IMR-90 (cell line): ENCODE results near the gene CHRM5. TPM values are rescaled to one million over a fixed set of nuclear protein-coding genes. Genes with fewer than 3 reads are reported as not detected.

ENCODE experiments used
- ATAC-seq: fragments of 200-7000 bp; cut with Tn5 transposase; 2 replicates; pipeline ENCODE4 v1.9.1; 2020; ENCODE audit warnings: low read depth, mild to moderate bottlenecking, moderate library complexity
- BruUV-seq: library from RNA; stranded (reverse); fragments of 400-500 nt; replicated peaks from 2 replicates; lab custom pipeline; 2021; lab: Mats Ljungman, UMichigan
- CTCF ChIA-PET: fragments of 300-600 bp; formaldehyde crosslinking; extraction: SDS; loops from one replicate; lab custom pipeline; 2021; ENCODE audit warnings: antibody characterized with exemption; lab: Yijun Ruan, JAX
- POLR2A ChIA-PET: fragments of 300-600 bp; sonication (Branson Sonifier 250); formaldehyde crosslinking; loops from one replicate; lab custom pipeline; 2022; ENCODE audit warnings: antibody characterized with exemption; ENCODE audit not compliant: unreplicated experiment; lab: Charles Lee
- DNase-seq: peaks from one replicate; pipeline ENCODE4 v3.0.0; 2013
- H2AFZ ChIP-seq: replicated peaks from 2 replicates; pipeline ENCODE3; 2013; ENCODE audit warnings: low read length, mild to moderate bottlenecking; ENCODE audit not compliant: poor library complexity
- H2AK5ac ChIP-seq: 2 replicates; pipeline ENCODE4 v1.6.1; 2013; ENCODE audit warnings: low read depth, low read length, inconsistent platforms
- H2AK9ac ChIP-seq: replicated peaks from 2 replicates; pipeline ENCODE3; 2013; ENCODE audit warnings: mild to moderate bottlenecking, low read depth, low read length, moderate library complexity; ENCODE audit not compliant: poor library complexity
- H2BK120ac ChIP-seq: 2 replicates; pipeline ENCODE4 v1.6.1; 2013; ENCODE audit warnings: low read depth, low read length, inconsistent platforms
- H2BK15ac ChIP-seq: 3 replicates; pipeline ENCODE4 v1.6.1; 2013; ENCODE audit warnings: low read depth, low read length, inconsistent platforms
- H2BK20ac ChIP-seq: 2 replicates; pipeline ENCODE4 v1.6.1; 2013; ENCODE audit warnings: low read depth, mild to moderate bottlenecking, inconsistent platforms, low read length, moderate library complexity
- H2BK5ac ChIP-seq: 2 replicates; pipeline ENCODE4 v1.6.1; 2013; ENCODE audit warnings: mild to moderate bottlenecking, low read depth, low read length, inconsistent platforms; ENCODE audit not compliant: poor library complexity, severe bottlenecking
- H3K14ac ChIP-seq: replicated peaks from 2 replicates; pipeline ENCODE4 v1.6.1; 2013; ENCODE audit warnings: low read depth, low read length, inconsistent platforms
- H3K18ac ChIP-seq: 2 replicates; pipeline ENCODE4 v1.6.1; 2013; ENCODE audit warnings: low read depth, low read length, control low read depth
- H3K23ac ChIP-seq: 2 replicates; pipeline ENCODE4 v1.6.1; 2013; ENCODE audit warnings: low read depth, low read length, inconsistent platforms
- H3K27ac ChIP-seq: 2 replicates; pipeline ENCODE4 v1.5.1; 2013; ENCODE audit warnings: mild to moderate bottlenecking, control low read depth, low read length; ENCODE audit not compliant: insufficient read depth
- H3K27me3 ChIP-seq: 2 replicates; pipeline ENCODE4 v1.6.1; 2013; ENCODE audit warnings: low read length; ENCODE audit not compliant: control insufficient read depth, insufficient read depth
- H3K36me3 ChIP-seq: 2 replicates; pipeline ENCODE4 v1.6.1; 2013; ENCODE audit warnings: low read length, mixed read lengths; ENCODE audit not compliant: control insufficient read depth, insufficient read depth
- H3K4ac ChIP-seq: 2 replicates; pipeline ENCODE4 v1.6.1; 2013; ENCODE audit warnings: low read depth, low read length, inconsistent platforms
- H3K4me1 ChIP-seq: 2 replicates; pipeline ENCODE4 v1.6.1; 2013; ENCODE audit warnings: low read length, mixed read lengths; ENCODE audit not compliant: control insufficient read depth, insufficient read depth
- H3K4me2 ChIP-seq: 2 replicates; pipeline ENCODE4 v1.6.1; 2013; ENCODE audit warnings: low read depth, mild to moderate bottlenecking, control low read depth, low read length, moderate library complexity
- H3K4me3 ChIP-seq: 2 replicates; pipeline ENCODE4 v1.5.1; 2013; ENCODE audit warnings: low read depth, mild to moderate bottlenecking, control low read depth, low read length, moderate library complexity; ENCODE audit not compliant: insufficient read depth
- H3K56ac ChIP-seq: 2 replicates; pipeline ENCODE4 v1.6.1; 2013; ENCODE audit warnings: low read length, inconsistent platforms; ENCODE audit not compliant: insufficient read depth; ENCODE audit errors: extremely low read depth
- H3K79me1 ChIP-seq, 2 experiments: 2 replicates each; pipeline ENCODE4 v1.6.1; 2013; ENCODE audit warnings: low read length in 2 of 2, inconsistent platforms in 1 of 2, low read depth in 1 of 2
- H3K9ac ChIP-seq: 2 replicates; pipeline ENCODE4 v1.6.1; 2013; ENCODE audit warnings: low read depth, low read length, control low read depth
- H3K9me1 ChIP-seq: 2 replicates; pipeline ENCODE4 v1.6.1; 2013; ENCODE audit warnings: low read length, inconsistent platforms; ENCODE audit not compliant: insufficient read depth
- H3K9me3 ChIP-seq: 2 replicates; pipeline ENCODE4 v1.6.1; 2013; ENCODE audit warnings: low read length; ENCODE audit not compliant: control insufficient read depth, insufficient read depth
- H4K20me1 ChIP-seq: 2 replicates; pipeline ENCODE4 v1.6.1; 2013; ENCODE audit warnings: low read length, inconsistent platforms; ENCODE audit not compliant: insufficient read depth
- H4K5ac ChIP-seq: 2 replicates; pipeline ENCODE4 v1.6.1; 2013; ENCODE audit warnings: mild to moderate bottlenecking, low read depth, low read length, control low read depth
- H4K8ac ChIP-seq, 2 experiments: 2 replicates each; pipeline ENCODE4 v1.6.1; 2013; ENCODE audit warnings: low read depth in 2 of 2, low read length in 2 of 2, control low read depth in 1 of 2, inconsistent platforms in 1 of 2
- H4K91ac ChIP-seq: 2 replicates; pipeline ENCODE4 v1.6.1; 2013; ENCODE audit warnings: low read depth, low read length, inconsistent platforms; ENCODE audit not compliant: insufficient read depth
- CEBPB ChIP-seq: IDR thresholded peaks from 2 replicates; pipeline ENCODE4 v1.6.1; 2012; ENCODE audit warnings: low read depth, low read length, improper control_type of control experiment
- MAZ ChIP-seq: IDR thresholded peaks from 2 replicates; pipeline ENCODE4 v1.6.1; 2012; ENCODE audit warnings: low read depth, mild to moderate bottlenecking, low read length, improper control_type of control experiment, moderate library complexity, borderline replicate concordance
- RFX5 ChIP-seq: IDR thresholded peaks from 2 replicates; pipeline ENCODE4 v1.8.0; 2012; ENCODE audit warnings: low read depth, mild to moderate bottlenecking, low read length, moderate library complexity
- WGBS, 2 experiments: methylation state at CpG; one replicate each; pipeline versions ENCODE4 v1.1.5 to v1.1.7; 2013; ENCODE audit warnings: missing lambda C conversion rate in 2 of 2; ENCODE audit not compliant: insufficient read length in 1 of 2; ENCODE audit errors: extremely low coverage in 2 of 2; 5-methylcytosine and 5-hydroxymethylcytosine counted together
- dilution Hi-C: fragments of 300-500 bp; cut with HindIII; formaldehyde crosslinking; loops from one replicate; pipeline ENCODE4 v1.14.3; 2018; ENCODE audit warnings: low sequenced_read_pairs; ENCODE audit not compliant: unreplicated experiment
- in situ Hi-C: fragments of 300-500 bp; cut with MboI; formaldehyde crosslinking; loops from 3 replicates; pipeline ENCODE4 v1.14.3; 2019; ENCODE audit warnings: low sequenced_read_pairs, inconsistent platforms, mixed read lengths
- intact Hi-C: fragments of 100-400 bp; cut with micrococcal nuclease; formaldehyde crosslinking; loops from 2 replicates; pipeline ENCODE4 v1.10.0; 2022
- polyA plus RNA-seq, 3 experiments: library from polyadenylated mRNA; depleted of rRNA; stranded (reverse); fragments of >200 nt; gene quantifications; 2 replicates each; pipeline ENCODE4 v1.2.3, GENCODE V29; 2012; ENCODE audit warnings: low replicate concordance in 1 of 3
- total RNA-seq: library from RNA; depleted of rRNA; stranded (reverse); fragments of >200 nt; gene quantifications from 2 replicates; pipeline ENCODE4 v1.2.3, GENCODE V29; 2012

CHRM5 gene
- total and polyA plus RNA-seq, 2 of the 4 experiments (the other 2 are of a cell fraction): under 0.01 to 0.03 TPM

GRCh38 chr15:34107315-34107714 lies 139.0 kb downstream of the CHRM5 start:
- H3K27ac ChIP-seq: no peak overlapping the region
- WGBS, 2 experiments: no CpG with 5 or more reads among the region's 2 CpGs
- H3K56ac ChIP-seq: no peak overlapping the region
- peaks cover 4% of the 10 kb centered on the region; the same call in 1 of the 2 replicates for H3K4me1 ChIP-seq
- no peak overlapping the region for H3K14ac ChIP-seq
- no peak overlapping the region for H3K9ac ChIP-seq
- no peaks in the 10 kb centered on the region for H3K36me3 ChIP-seq
- H3K27me3 ChIP-seq: no peaks in the 10 kb centered on the region
- H2AFZ ChIP-seq: no peak overlapping the region
- H2AK9ac ChIP-seq: no peak overlapping the region
- peaks cover 17 to 18% of the 10 kb centered on the region in 2 experiments for H3K79me1 ChIP-seq
- ChIA-PET CTCF (no interaction called here), POLR2A (interaction anchor here (0.6 kb wide), 1 partner anchor 22 kb away, joined by 3 read pairs; no protein-coding TSS in a partner anchor)
- H3K9me3 ChIP-seq: no peaks in the 10 kb centered on the region
- no peak overlapping the region for H2BK120ac ChIP-seq
- H2AK5ac ChIP-seq: no peak overlapping the region
- no TSS peak for BruUV-seq
- intact Hi-C loops: no loop called here
- dilution Hi-C loops: no loop called here
- no peaks in the 10 kb centered on the region for H4K20me1 ChIP-seq
- no peak for ATAC-seq
- no peak for TF ChIP-seq MAZ
- TF ChIP-seq RFX5: no peak
- TF ChIP-seq CEBPB: peak; percentile 59; the same call in 1 of the 2 replicates
- H3K4me3 ChIP-seq: no peak overlapping the region
- DNase-seq: no peak
- no peak overlapping the region for H4K91ac ChIP-seq
- H3K9me1 ChIP-seq: no peaks in the 10 kb centered on the region
- no peak overlapping the region for H4K5ac ChIP-seq
- no peak overlapping the region for H2BK20ac ChIP-seq
- no peak overlapping the region for H3K4ac ChIP-seq
- no peak overlapping the region for H2BK5ac ChIP-seq
- H2BK15ac ChIP-seq: no peak overlapping the region
- H3K18ac ChIP-seq: no peak overlapping the region
- H3K4me2 ChIP-seq: no peak overlapping the region
- H4K8ac ChIP-seq: no peak overlapping the region
- no peak overlapping the region for H3K23ac ChIP-seq
- in situ Hi-C loops: loop anchor here (10.0 to 25.0 kb wide), 2 partner anchors 257 to 480 kb away; partner anchors contain the start of genes GOLGA8B and LPCAT4
